SK-N-MC (cell line): ENCODE data around the gene DSC1.

Experiments used
- DNase-seq: peaks from one replicate; pipeline ENCODE4 v3.0.0-alpha.2; 2011; ENCODE audit warnings: low read depth, low spot score
- H3K27ac ChIP-seq: fragments of 200-600 bp; sonication (generic); 2 replicates; pipeline ENCODE4 v1.5.1; 2016; ENCODE audit warnings: mixed run types
- H3K36me3 ChIP-seq: fragments of 200-600 bp; sonication (generic); 2 replicates; pipeline ENCODE4 v1.6.1; 2017; ENCODE audit warnings: antibody characterized with exemption, low read length, mixed read lengths; ENCODE audit not compliant: insufficient read depth
- H3K4me3 ChIP-seq: fragments of 200-600 bp; sonication (generic); 2 replicates; pipeline ENCODE4 v1.5.1; 2016
- H3K9ac ChIP-seq: fragments of 200-600 bp; sonication (generic); 2 replicates; pipeline ENCODE4 v1.8.0; 2017; ENCODE audit warnings: mixed run types, mixed read lengths; ENCODE audit not compliant: insufficient read length
- H3K9me3 ChIP-seq: fragments of 200-600 bp; sonication (generic); 2 replicates; pipeline ENCODE4 v1.6.1; 2017; ENCODE audit warnings: low read depth, mild to moderate bottlenecking, antibody characterized with exemption, low read length, moderate library complexity, mixed read lengths
- EZH2 ChIP-seq: fragments of 200-600 bp; sonication (generic); IDR thresholded peaks from one replicate; pipeline ENCODE4 v1.6.1; 2017; ENCODE audit warnings: antibody characterized with exemption
- FOXP2 ChIP-seq: optimal IDR thresholded peaks from 2 replicates; pipeline ENCODE3; 2011; ENCODE audit warnings: mild to moderate bottlenecking, moderate library complexity; ENCODE audit not compliant: insufficient read depth; ENCODE audit errors: extremely low read length, control extremely low read depth
- POLR2AphosphoS5 ChIP-seq: IDR thresholded peaks from 2 replicates; pipeline ENCODE4 v1.6.1; 2012; ENCODE audit warnings: mild to moderate bottlenecking, low read depth, low read length, borderline replicate concordance

Gene DSC1

DNA sequence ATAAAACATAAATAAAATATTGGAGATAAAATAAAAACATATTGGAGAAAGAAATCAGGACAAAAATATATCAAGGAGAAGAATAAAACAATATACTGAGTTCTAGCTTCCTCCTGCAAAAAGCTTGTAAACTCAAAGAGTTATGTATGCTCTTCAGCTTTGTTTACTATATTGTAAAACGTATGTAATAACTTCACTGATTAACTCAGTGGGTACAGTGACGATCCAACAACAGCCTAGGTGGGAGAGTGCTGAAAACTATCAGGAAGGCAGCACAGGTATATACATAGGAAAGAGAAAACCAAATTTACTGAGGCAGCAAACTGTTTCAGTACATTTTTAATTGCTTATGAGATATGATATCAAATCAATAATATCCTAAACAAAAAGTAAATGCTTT lies 68.8 kb downstream of the DSC1 start:
- DNase-seq = no peak
- Histone ChIP-seq H3K4me3 (no peak overlapping the region), H3K9me3 (no peaks in the 10 kb centered on the region), H3K9ac (no peak overlapping the region), H3K36me3 (no peaks in the 10 kb centered on the region), H3K27ac (no peak overlapping the region)
- no peak for TF ChIP-seq FOXP2
- no peak for TF ChIP-seq POLR2AphosphoS5
- TF ChIP-seq EZH2 = no peak

DNA sequence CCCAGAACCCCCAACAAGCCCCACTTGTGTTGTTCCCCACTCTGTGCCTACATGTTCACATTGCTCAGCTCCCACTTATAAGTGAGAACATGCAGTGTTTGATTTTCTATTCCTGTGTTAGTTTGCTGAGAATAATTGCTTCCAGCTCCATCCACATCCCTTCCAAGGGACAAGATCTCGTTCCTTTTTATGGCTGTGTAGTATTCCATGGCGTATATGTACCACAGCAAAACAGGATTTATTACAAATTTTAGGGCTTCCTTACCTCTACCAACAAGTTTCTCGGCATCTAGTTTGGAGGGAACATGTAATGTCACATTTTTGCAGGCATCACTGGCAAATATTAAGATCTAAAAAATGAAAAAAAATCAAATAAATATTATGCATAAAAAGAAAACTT lies 69.4 kb downstream of the DSC1 start:
- no peak for DNase-seq
- Histone ChIP-seq H3K9ac (no peak overlapping the region), H3K27ac (no peak overlapping the region), H3K4me3 (no peak overlapping the region), H3K36me3 (no peaks in the 10 kb centered on the region), H3K9me3 (no peaks in the 10 kb centered on the region)
- no peak for TF ChIP-seq EZH2
- TF ChIP-seq FOXP2 = no peak
- TF ChIP-seq POLR2AphosphoS5 = no peak

DNA sequence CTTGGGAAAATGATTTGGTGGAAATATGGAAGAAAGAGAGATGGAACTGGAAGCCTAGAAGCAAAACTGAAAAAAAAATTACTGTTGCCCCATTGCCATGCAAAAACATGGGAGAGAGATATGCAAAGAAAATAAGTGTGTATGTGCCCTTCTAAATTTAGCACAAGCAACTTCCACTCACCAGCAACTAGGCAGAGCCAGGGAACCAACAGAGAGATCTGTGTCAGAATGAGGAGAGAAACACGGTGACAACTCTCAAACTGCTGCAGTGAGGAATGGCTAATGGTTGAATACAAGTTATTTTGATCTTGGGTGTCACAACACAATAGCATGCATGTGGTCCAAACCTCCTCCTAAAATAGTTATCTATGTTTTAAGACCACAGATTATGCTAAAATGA lies 71.3 kb downstream of the DSC1 start:
- Histone ChIP-seq H3K27ac (no peak overlapping the region), H3K4me3 (no peak overlapping the region), H3K9me3 (no peaks in the 10 kb centered on the region), H3K9ac (no peak overlapping the region), H3K36me3 (no peaks in the 10 kb centered on the region)
- no peak for DNase-seq
- no peak for TF ChIP-seq POLR2AphosphoS5
- no peak for TF ChIP-seq EZH2
- no peak for TF ChIP-seq FOXP2

DNA sequence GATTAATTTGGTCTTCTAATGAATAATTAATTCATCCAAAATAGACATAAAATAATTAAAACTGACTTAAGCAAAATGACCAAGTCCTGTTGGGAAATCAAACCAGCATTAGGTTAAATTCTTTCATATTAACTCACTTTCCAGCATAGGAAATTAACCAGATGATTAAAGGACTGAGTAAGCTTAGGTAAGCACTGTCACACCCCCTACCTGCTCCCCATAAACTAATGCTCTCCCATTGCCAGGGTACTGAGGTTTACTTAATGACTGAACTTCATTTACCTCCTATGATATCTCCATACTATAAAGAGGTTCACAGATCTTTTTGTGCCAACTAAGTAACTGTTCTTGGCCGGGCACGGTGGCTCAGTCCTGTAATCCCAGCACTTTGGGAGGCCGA lies 74.1 kb downstream of the DSC1 start:
- Histone ChIP-seq H3K36me3 (no peaks in the 10 kb centered on the region), H3K9me3 (no peaks in the 10 kb centered on the region)

DNA sequence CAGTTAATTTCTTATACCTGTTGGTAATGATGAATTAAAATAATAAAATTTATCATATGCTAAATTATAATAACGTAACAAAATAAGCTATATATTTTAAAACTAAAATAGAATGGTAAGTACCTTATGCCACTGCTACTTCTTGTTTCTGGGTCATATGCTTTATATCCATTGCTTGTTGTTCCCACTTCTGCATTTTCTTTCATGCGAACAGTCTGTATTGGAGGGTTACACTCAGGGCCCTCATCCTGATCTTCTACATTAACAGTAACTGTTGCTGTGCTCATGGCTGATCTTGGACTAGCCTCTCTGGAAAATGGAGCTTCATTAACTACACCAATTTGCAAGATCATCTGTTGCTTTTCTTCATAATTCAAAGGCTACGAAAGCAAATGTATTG lies 82.7 kb downstream of the DSC1 start:
- H3K4me3 ChIP-seq = no peak overlapping the region
- no peak for DNase-seq
- H3K9me3 ChIP-seq = no peaks in the 10 kb centered on the region
- H3K27ac ChIP-seq = no peak overlapping the region
- H3K36me3 ChIP-seq = no peaks in the 10 kb centered on the region
- no peak overlapping the region for H3K9ac ChIP-seq
- TF ChIP-seq EZH2 (no peak), POLR2AphosphoS5 (no peak), FOXP2 (no peak)

More for the DNA sequence above, 74.1 kb downstream of the DSC1 start:
- DNase-seq = no peak
- Histone ChIP-seq H3K9ac (no peak overlapping the region), H3K4me3 (no peak overlapping the region), H3K27ac (no peak overlapping the region)
- TF ChIP-seq EZH2 = no peak
- TF ChIP-seq FOXP2 = no peak
- TF ChIP-seq POLR2AphosphoS5 = no peak
